ENCODE measurements around the gene ID2. TPM values are rescaled to one million over a fixed set of nuclear protein-coding genes. Genes with fewer than 3 reads are reported as not detected.
A peak's percentile ranks its signal among the peaks of the same experiment; 100 is the strongest.

ID2 gene
- total and polyA plus RNA-seq, 2 of the 13 experiments (the other 11 are each of a cell fraction or from before 2014, with no cell fraction given): 214 to 719 TPM

DNA sequence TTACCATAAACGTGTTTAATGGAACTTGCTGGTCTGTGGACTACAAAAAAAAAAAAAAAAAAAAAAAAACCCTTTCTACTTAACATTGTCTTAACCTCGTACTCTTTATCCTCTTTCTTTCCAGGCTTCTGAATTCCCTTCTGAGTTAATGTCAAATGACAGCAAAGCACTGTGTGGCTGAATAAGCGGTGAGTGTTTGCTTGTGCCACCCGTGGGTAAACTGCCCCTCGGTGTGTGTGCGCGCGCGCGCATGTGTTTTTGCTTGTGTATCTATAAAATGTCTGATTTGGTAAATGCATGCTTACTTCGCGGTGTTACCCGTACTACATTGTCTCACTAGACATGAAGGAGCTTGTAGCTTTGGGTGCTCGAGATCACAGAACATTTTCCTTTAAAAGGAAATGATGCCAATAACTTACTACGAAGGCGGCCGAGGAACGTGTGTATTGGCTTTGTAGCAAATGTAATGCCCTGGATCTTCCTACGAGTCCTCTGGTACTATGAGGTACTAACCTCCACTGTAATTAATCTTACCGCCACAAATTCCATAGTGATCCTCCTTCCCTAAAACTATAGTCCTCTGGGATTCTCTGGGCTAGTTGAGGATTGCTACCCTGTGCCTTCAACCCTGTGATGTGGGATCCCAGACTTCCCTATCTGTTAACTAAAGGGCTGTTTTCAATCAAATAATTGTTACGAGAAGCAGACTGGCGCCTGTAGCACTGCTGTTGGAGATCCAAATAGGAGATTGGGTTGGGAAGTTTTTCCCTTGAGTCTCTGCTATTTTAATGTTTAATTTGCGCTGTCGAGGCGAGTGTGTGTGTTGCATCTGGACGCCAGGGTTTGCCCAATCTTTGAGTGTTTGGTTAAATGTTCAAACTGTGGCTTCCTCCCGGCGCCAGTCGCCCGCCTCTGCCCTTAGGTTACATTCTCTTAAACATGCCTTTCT lies 1.1 kb downstream of the ID2 start (continued):
- no peak for TF ChIP-seq GLI4 (CRISPR knock-in tag; IDR thresholded peaks at IDR 0.05; ENCODE audit: borderline replicate concordance)
- TF ChIP-seq SP5 (CRISPR knock-in tag; IDR thresholded peaks at IDR 0.05; ENCODE audit: borderline replicate concordance, low read depth): no peak
- TF ChIP-seq, protein P1, sequence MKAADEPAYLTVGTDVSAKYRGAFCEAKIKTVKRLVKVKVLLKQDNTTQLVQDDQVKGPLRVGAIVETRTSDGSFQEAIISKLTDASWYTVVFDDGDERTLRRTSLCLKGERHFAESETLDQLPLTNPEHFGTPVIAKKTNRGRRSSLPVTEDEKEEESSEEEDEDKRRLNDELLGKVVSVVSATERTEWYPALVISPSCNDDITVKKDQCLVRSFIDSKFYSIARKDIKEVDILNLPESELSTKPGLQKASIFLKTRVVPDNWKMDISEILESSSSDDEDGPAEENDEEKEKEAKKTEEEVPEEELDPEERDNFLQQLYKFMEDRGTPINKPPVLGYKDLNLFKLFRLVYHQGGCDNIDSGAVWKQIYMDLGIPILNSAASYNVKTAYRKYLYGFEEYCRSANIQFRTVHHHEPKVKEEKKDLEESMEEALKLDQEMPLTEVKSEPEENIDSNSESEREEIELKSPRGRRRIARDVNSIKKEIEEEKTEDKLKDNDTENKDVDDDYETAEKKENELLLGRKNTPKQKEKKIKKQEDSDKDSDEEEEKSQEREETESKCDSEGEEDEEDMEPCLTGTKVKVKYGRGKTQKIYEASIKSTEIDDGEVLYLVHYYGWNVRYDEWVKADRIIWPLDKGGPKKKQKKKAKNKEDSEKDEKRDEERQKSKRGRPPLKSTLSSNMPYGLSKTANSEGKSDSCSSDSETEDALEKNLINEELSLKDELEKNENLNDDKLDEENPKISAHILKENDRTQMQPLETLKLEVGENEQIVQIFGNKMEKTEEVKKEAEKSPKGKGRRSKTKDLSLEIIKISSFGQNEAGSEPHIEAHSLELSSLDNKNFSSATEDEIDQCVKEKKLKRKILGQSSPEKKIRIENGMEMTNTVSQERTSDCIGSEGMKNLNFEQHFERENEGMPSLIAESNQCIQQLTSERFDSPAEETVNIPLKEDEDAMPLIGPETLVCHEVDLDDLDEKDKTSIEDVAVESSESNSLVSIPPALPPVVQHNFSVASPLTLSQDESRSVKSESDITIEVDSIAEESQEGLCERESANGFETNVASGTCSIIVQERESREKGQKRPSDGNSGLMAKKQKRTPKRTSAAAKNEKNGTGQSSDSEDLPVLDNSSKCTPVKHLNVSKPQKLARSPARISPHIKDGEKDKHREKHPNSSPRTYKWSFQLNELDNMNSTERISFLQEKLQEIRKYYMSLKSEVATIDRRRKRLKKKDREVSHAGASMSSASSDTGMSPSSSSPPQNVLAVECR (CRISPR knock-in tag; IDR thresholded peaks at IDR 0.05; ENCODE audit: borderline replicate concordance): no peak
- TF ChIP-seq CEBPB (IDR thresholded peaks at IDR 0.05; ENCODE audit: borderline replicate concordance, low read depth, low read length): peak; percentile 73
- 0 out of 2 replicates have a peak, but pooled peaks have one; percentile 17 for TF ChIP-seq ZNF501 (CRISPR knock-in tag; IDR thresholded peaks at IDR 0.05)
- TF ChIP-seq KAT7 (CRISPR knock-in tag; IDR thresholded peaks at IDR 0.05; ENCODE audit: borderline replicate concordance): peak; percentile 52; the same call in 1 of the 2 replicates
- peak; percentile 62; the same call in 1 of the 2 replicates for TF ChIP-seq ZNF263 (CRISPR knock-in tag; IDR thresholded peaks at IDR 0.05)
- TF ChIP-seq, protein P2, sequence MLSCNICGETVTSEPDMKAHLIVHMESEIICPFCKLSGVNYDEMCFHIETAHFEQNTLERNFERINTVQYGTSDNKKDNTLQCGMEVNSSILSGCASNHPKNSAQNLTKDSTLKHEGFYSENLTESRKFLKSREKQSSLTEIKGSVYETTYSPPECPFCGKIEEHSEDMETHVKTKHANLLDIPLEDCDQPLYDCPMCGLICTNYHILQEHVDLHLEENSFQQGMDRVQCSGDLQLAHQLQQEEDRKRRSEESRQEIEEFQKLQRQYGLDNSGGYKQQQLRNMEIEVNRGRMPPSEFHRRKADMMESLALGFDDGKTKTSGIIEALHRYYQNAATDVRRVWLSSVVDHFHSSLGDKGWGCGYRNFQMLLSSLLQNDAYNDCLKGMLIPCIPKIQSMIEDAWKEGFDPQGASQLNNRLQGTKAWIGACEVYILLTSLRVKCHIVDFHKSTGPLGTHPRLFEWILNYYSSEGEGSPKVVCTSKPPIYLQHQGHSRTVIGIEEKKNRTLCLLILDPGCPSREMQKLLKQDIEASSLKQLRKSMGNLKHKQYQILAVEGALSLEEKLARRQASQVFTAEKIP (CRISPR knock-in tag; IDR thresholded peaks at IDR 0.05; ENCODE audit: borderline replicate concordance): no peak
- no peak for TF ChIP-seq THAP11 (CRISPR knock-in tag; IDR thresholded peaks at IDR 0.05)
- no peak for TF ChIP-seq MAFF (IDR thresholded peaks at IDR 0.05; ENCODE audit: low read depth, low read length)
- TF ChIP-seq TBX3 (IDR thresholded peaks at IDR 0.05; ENCODE audit: borderline replicate concordance): no peak
- no peak for TF ChIP-seq ATF1 (CRISPR knock-in tag; IDR thresholded peaks at IDR 0.05)
- TF ChIP-seq NR1H2 (CRISPR knock-in tag; IDR thresholded peaks at IDR 0.05; ENCODE audit: borderline replicate concordance, low read depth): no peak
- TF ChIP-seq ZNF12 (CRISPR knock-in tag; IDR thresholded peaks at IDR 0.05): 0 out of 2 replicates have a peak, but pooled peaks have one; percentile 22
- no peak for TF ChIP-seq ZFP82 (CRISPR knock-in tag; IDR thresholded peaks at IDR 0.05; ENCODE audit: borderline replicate concordance)
- TF ChIP-seq ERF (CRISPR knock-in tag; IDR thresholded peaks at IDR 0.05): 0 out of 2 replicates have a peak, but pooled peaks have one; percentile 39
- peak; percentile 52 for TF ChIP-seq CEBPG (CRISPR knock-in tag; IDR thresholded peaks at IDR 0.05)
- no peak for TF ChIP-seq ZNF607 (CRISPR knock-in tag; IDR thresholded peaks at IDR 0.05; ENCODE audit: borderline replicate concordance)
- TF ChIP-seq ZNF792 (CRISPR knock-in tag; IDR thresholded peaks at IDR 0.05): no peak
- no peak for TF ChIP-seq KDM5A (IDR thresholded peaks at IDR 0.05; ENCODE audit: borderline replicate concordance, low read length)
- TF ChIP-seq, protein P3, sequence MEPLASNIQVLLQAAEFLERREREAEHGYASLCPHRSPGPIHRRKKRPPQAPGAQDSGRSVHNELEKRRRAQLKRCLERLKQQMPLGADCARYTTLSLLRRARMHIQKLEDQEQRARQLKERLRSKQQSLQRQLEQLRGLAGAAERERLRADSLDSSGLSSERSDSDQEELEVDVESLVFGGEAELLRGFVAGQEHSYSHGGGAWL (CRISPR knock-in tag; IDR thresholded peaks at IDR 0.05): no peak
- TF ChIP-seq PAX8 (CRISPR knock-in tag; IDR thresholded peaks at IDR 0.05; ENCODE audit: borderline replicate concordance): no peak
- 0 out of 2 replicates have a peak, but pooled peaks have one; percentile 15 for TF ChIP-seq ZNF567 (CRISPR knock-in tag; IDR thresholded peaks at IDR 0.05; ENCODE audit: borderline replicate concordance)
- TF ChIP-seq KMT2A (CRISPR knock-in tag; IDR thresholded peaks at IDR 0.05): peak; percentile 46; the same call in 1 of the 2 replicates

Data from HepG2 (cell line).